Esophagus muscularis mucosa (tissue), 4 donors: ENCODE data around the gene CPNE1.
A peak's percentile ranks its signal among the peaks of the same experiment; 100 is the strongest.

Experiments
- CTCF ChIP-seq, 3 experiments: fragments of 200-600 bp in 2 of 3; fragments of 450-650 bp in 1 of 3; sonication (generic) in 2 of 3; IDR thresholded peaks; one replicate each; pipeline ENCODE4 v1.5.1; 2017 to 2019; ENCODE audit warnings: antibody characterized with exemption in 3 of 3, mild to moderate bottlenecking in 2 of 3, moderate library complexity in 1 of 3
- EP300 ChIP-seq: sonication (generic); formaldehyde crosslinking; IDR thresholded peaks from one replicate; pipeline ENCODE4 v1.6.1; 2017; ENCODE audit warnings: antibody characterized with exemption
- POLR2A ChIP-seq: fragments of 450-650 bp; IDR thresholded peaks from one replicate; pipeline ENCODE4 v1.6.1; 2017; ENCODE audit warnings: antibody characterized with exemption, moderate library complexity, mild to moderate bottlenecking, low read depth

DNA sequence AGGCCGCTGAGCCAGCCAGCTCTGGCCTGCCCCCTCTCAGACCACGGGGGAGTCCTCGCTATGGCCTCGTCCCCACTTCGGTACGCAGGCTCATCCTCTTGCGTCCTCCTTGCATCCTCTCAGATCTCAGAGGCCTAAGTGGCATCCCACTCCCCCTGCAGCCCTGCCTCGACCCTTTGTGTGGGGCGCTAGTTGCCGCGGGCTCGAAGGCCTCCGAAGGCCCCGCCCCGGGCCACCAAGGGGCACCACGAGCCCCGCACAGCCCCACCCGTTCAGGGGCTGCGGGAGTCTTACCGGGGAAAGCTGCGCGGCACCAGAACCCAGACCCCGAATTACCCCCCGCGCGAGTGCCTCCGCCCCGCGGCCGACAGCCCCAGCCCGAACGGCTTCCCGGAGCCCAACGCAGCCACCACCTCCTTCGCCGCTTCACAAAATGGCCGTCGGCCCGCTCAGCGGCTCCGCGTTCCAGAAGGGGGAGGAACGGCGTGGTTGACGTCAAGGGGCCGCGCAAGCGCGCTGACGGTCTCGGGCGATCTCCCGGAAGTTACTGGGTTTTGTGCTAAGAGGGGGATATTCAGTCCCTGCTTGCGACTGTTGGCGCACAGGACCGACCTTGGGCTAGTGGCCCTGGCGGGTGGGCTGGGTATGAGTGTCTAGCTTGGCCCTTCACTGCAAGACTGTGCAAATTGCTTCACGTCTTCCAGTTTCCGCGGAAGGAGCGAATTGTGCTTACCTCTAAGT, at the start of gene CPNE1, which contains the start of gene RBM12:
- TF ChIP-seq CTCF (IDR thresholded peaks at IDR 0.05) (peak in 1 of 3 experiments; percentile 20), POLR2A (peak; percentile 72), EP300 (no peak)
